Neuron (in vitro differentiated cells): ENCODE data around the gene LOC128125822.

ENCODE experiments used
- H2AFZ ChIP-seq: one replicate; pipeline ENCODE4 v1.6.1; 2013; ENCODE audit warnings: low read depth, mild to moderate bottlenecking, inconsistent platforms, low read length, moderate library complexity
- H3K27me3 ChIP-seq: one replicate; pipeline ENCODE4 v1.6.1; 2013; ENCODE audit warnings: low read length; ENCODE audit not compliant: insufficient read depth
- H3K36me3 ChIP-seq: one replicate; pipeline ENCODE4 v1.6.1; 2013; ENCODE audit warnings: low read length; ENCODE audit not compliant: insufficient read depth
- H3K4me1 ChIP-seq: one replicate; pipeline ENCODE4 v1.6.1; 2013; ENCODE audit warnings: low read length; ENCODE audit not compliant: insufficient read depth
- H3K4me3 ChIP-seq: 2 replicates; pipeline ENCODE4 v1.5.1; 2013; ENCODE audit warnings: mild to moderate bottlenecking, low read length, moderate library complexity
- H3K9me3 ChIP-seq: one replicate; pipeline ENCODE4 v1.6.1; 2013; ENCODE audit warnings: low read length

LOC128125822 gene

GRCh38 chr6:63537959-63538300 is 34.4 kb upstream of the LOC128125822 start:
- Histone ChIP-seq H3K4me1 (no peaks in the 10 kb centered on the region), H3K36me3 (no peaks in the 10 kb centered on the region), H3K9me3 (no peaks in the 10 kb centered on the region), H3K27me3 (no peaks in the 10 kb centered on the region), H2AFZ (no peak overlapping the region), H3K4me3 (no peak overlapping the region)

GRCh38 chr6:63538550-63538949 is 33.7 kb upstream of the LOC128125822 start:
- Histone ChIP-seq H3K4me3 (no peak overlapping the region), H3K27me3 (no peaks in the 10 kb centered on the region), H3K4me1 (no peaks in the 10 kb centered on the region), H3K36me3 (no peaks in the 10 kb centered on the region), H2AFZ (no peak overlapping the region), H3K9me3 (no peaks in the 10 kb centered on the region)

GRCh38 chr6:63543001-63543400 is 29.3 kb upstream of the LOC128125822 start:
- Histone ChIP-seq H3K36me3 (no peaks in the 10 kb centered on the region), H3K4me1 (no peaks in the 10 kb centered on the region), H3K27me3 (no peaks in the 10 kb centered on the region), H3K4me3 (no peak overlapping the region), H2AFZ (no peak overlapping the region), H3K9me3 (no peaks in the 10 kb centered on the region)

- no peaks in the 10 kb centered on the region for H3K36me3 ChIP-seq
- no peak overlapping the region for H3K4me3 ChIP-seq
- no peaks in the 10 kb centered on the region for H3K9me3 ChIP-seq
- no peaks in the 10 kb centered on the region for H3K4me1 ChIP-seq
- H2AFZ ChIP-seq = no peak overlapping the region
- no peaks in the 10 kb centered on the region for H3K27me3 ChIP-seq
These were observed 28.3 kb upstream of the LOC128125822 start for GRCh38 chr6:63543982-63544381.

GRCh38 chr6:63546236-63546635 is 26.0 kb upstream of the LOC128125822 start:
- Histone ChIP-seq H3K27me3 (no peaks in the 10 kb centered on the region), H2AFZ (no peak overlapping the region), H3K4me1 (no peaks in the 10 kb centered on the region), H3K36me3 (no peaks in the 10 kb centered on the region), H3K9me3 (no peaks in the 10 kb centered on the region), H3K4me3 (no peak overlapping the region)

GRCh38 chr6:63546697-63547096 is 25.6 kb upstream of the LOC128125822 start:
- H3K4me1 ChIP-seq = no peaks in the 10 kb centered on the region
- H2AFZ ChIP-seq = no peak overlapping the region
- H3K9me3 ChIP-seq = no peaks in the 10 kb centered on the region
- no peaks in the 10 kb centered on the region for H3K27me3 ChIP-seq
- H3K4me3 ChIP-seq = no peak overlapping the region
- no peaks in the 10 kb centered on the region for H3K36me3 ChIP-seq

GRCh38 chr6:63549076-63549475 is 23.2 kb upstream of the LOC128125822 start:
- Histone ChIP-seq H3K4me3 (no peak overlapping the region), H3K36me3 (no peaks in the 10 kb centered on the region), H3K4me1 (no peaks in the 10 kb centered on the region), H3K9me3 (no peaks in the 10 kb centered on the region), H3K27me3 (no peaks in the 10 kb centered on the region), H2AFZ (no peak overlapping the region)

- Histone ChIP-seq H3K4me3 (no peak overlapping the region), H3K9me3 (no peaks in the 10 kb centered on the region), H3K27me3 (no peaks in the 10 kb centered on the region), H2AFZ (no peak overlapping the region), H3K4me1 (no peaks in the 10 kb centered on the region), H3K36me3 (no peaks in the 10 kb centered on the region)
These were observed 19.1 kb upstream of the LOC128125822 start for GRCh38 chr6:63553208-63553607.

- Histone ChIP-seq H3K4me1 (no peaks in the 10 kb centered on the region), H3K4me3 (no peak overlapping the region), H3K36me3 (no peaks in the 10 kb centered on the region), H3K9me3 (no peaks in the 10 kb centered on the region), H3K27me3 (no peaks in the 10 kb centered on the region), H2AFZ (no peak overlapping the region)
These were observed 18.4 kb upstream of the LOC128125822 start for GRCh38 chr6:63553900-63554299.

- Histone ChIP-seq H3K4me3 (no peak overlapping the region), H3K36me3 (no peaks in the 10 kb centered on the region), H2AFZ (no peak overlapping the region), H3K9me3 (no peaks in the 10 kb centered on the region), H3K27me3 (no peaks in the 10 kb centered on the region), H3K4me1 (no peaks in the 10 kb centered on the region)
These were observed 17.5 kb upstream of the LOC128125822 start for GRCh38 chr6:63554782-63555181.

- no peaks in the 10 kb centered on the region for H3K9me3 ChIP-seq
- H3K36me3 ChIP-seq = no peaks in the 10 kb centered on the region
- H2AFZ ChIP-seq = no peak overlapping the region
- H3K4me1 ChIP-seq = no peaks in the 10 kb centered on the region
- H3K27me3 ChIP-seq = no peaks in the 10 kb centered on the region
- no peak overlapping the region for H3K4me3 ChIP-seq
These were observed 15.9 kb upstream of the LOC128125822 start for GRCh38 chr6:63556369-63556768.

- no peak overlapping the region for H3K4me3 ChIP-seq
- H3K36me3 ChIP-seq = no peaks in the 10 kb centered on the region
- H3K9me3 ChIP-seq = no peaks in the 10 kb centered on the region
- H2AFZ ChIP-seq = no peak overlapping the region
- H3K27me3 ChIP-seq = no peaks in the 10 kb centered on the region
- no peaks in the 10 kb centered on the region for H3K4me1 ChIP-seq
These were observed 14.0 kb upstream of the LOC128125822 start for GRCh38 chr6:63558278-63558677.

- no peaks in the 10 kb centered on the region for H3K9me3 ChIP-seq
- H3K27me3 ChIP-seq = no peaks in the 10 kb centered on the region
These were observed 11.4 kb upstream of the LOC128125822 start for GRCh38 chr6:63560801-63561287.

GRCh38 chr6:63561288-63561687 is 11.0 kb upstream of the LOC128125822 start:
- no peak overlapping the region for H3K4me3 ChIP-seq
- H3K4me1 ChIP-seq = peaks cover 5% of the 10 kb centered on the region
- no peak overlapping the region for H2AFZ ChIP-seq
- H3K27me3 ChIP-seq = no peaks in the 10 kb centered on the region
- H3K36me3 ChIP-seq = no peaks in the 10 kb centered on the region
- no peaks in the 10 kb centered on the region for H3K9me3 ChIP-seq

More at GRCh38 chr6:63560801-63561287, 11.4 kb upstream of the LOC128125822 start:
- Histone ChIP-seq H3K36me3 (no peaks in the 10 kb centered on the region), H2AFZ (no peak overlapping the region), H3K4me3 (no peak overlapping the region), H3K4me1 (peaks cover 1% of the 10 kb centered on the region)
